Effector CD4-positive, alpha-beta T cell (primary cell): ENCODE data around the gene MAPK4.
"Not testable (repeated sequence)": the region's sequence is repeated elsewhere in the genome, so short reads cannot be mapped to it uniquely, and the experiment has no call there.

Experiments
- DNase-seq: peaks from one replicate; pipeline ENCODE4 v3.0.0-alpha.2; 2020

The MAPK4 gene

GRCh38 chr18:50694147-50694546 is 134.3 kb downstream of the MAPK4 start:
- no peak for DNase-seq

GRCh38 chr18:50695431-50696176 is 135.7 kb downstream of the MAPK4 start:
- no peak for DNase-seq

GRCh38 chr18:50696436-50696835 is 136.5 kb downstream of the MAPK4 start:
- DNase-seq: no peak

GRCh38 chr18:50696929-50697328 is 137.0 kb downstream of the MAPK4 start:
- no peak for DNase-seq

- no peak for DNase-seq
Measured at GRCh38 chr18:50697509-50697908, 137.6 kb downstream of the MAPK4 start.

- no peak for DNase-seq
Measured at GRCh38 chr18:50700245-50701165, 140.6 kb downstream of the MAPK4 start.

GRCh38 chr18:50704357-50704940 is 144.6 kb downstream of the MAPK4 start:
- no peak for DNase-seq

GRCh38 chr18:50706199-50706598 is 146.3 kb downstream of the MAPK4 start:
- DNase-seq: no peak

- no peak for DNase-seq
Measured at GRCh38 chr18:50706651-50707050, 146.8 kb downstream of the MAPK4 start.

GRCh38 chr18:50707297-50707696 is 147.4 kb downstream of the MAPK4 start:
- DNase-seq: not testable (repeated sequence)

GRCh38 chr18:50707855-50708469 is 148.1 kb downstream of the MAPK4 start:
- DNase-seq: no peak

- DNase-seq: no peak
Measured at GRCh38 chr18:50709193-50709592, 149.3 kb downstream of the MAPK4 start.

- DNase-seq: no peak
Measured at GRCh38 chr18:50711386-50711785, 151.5 kb downstream of the MAPK4 start.

- DNase-seq: no peak
Measured at GRCh38 chr18:50715919-50716318, 156.0 kb downstream of the MAPK4 start.

- no peak for DNase-seq
Measured at GRCh38 chr18:50716902-50717301, 157.0 kb downstream of the MAPK4 start.

- no peak for DNase-seq
Measured at GRCh38 chr18:50717563-50717962, 157.7 kb downstream of the MAPK4 start.

GRCh38 chr18:50719471-50720324 is 159.8 kb downstream of the MAPK4 start:
- no peak for DNase-seq

- no peak for DNase-seq
Measured at GRCh38 chr18:50720325-50720674, 160.4 kb downstream of the MAPK4 start.

GRCh38 chr18:50721006-50721405 is 161.1 kb downstream of the MAPK4 start:
- DNase-seq: no peak

- no peak for DNase-seq
Measured at GRCh38 chr18:50721451-50722120, 161.7 kb downstream of the MAPK4 start.

GRCh38 chr18:50722311-50722710 is 162.4 kb downstream of the MAPK4 start:
- no peak for DNase-seq

- no peak for DNase-seq
Measured at GRCh38 chr18:50724751-50725151, 164.9 kb downstream of the MAPK4 start.
